Activated T-cell treated with anti-CD3 and anti-CD28 coated beads for 24 hours (primary cell): ENCODE data around the gene CCDC169.

ENCODE experiments used
- DNase-seq: peaks from one replicate; pipeline ENCODE4 v3.0.0-alpha.2; 2020; ENCODE audit warnings: low read depth

Gene CCDC169

GRCh38 chr13:36242761-36243160, 54.9 kb downstream of the CCDC169 start:
- DNase-seq: no peak

GRCh38 chr13:36231236-36231635, 66.4 kb downstream of the CCDC169 start:
- DNase-seq: no peak

- no peak for DNase-seq
Measured at GRCh38 chr13:36224730-36225129, 72.9 kb downstream of the CCDC169 start.

GRCh38 chr13:36219883-36220282, 77.7 kb downstream of the CCDC169 start:
- no peak for DNase-seq

- DNase-seq: no peak
Measured at GRCh38 chr13:36217456-36217855, 80.2 kb downstream of the CCDC169 start.

GRCh38 chr13:36214163-36214921, 83.3 kb downstream of the CCDC169 start, which contains the start of gene SOHLH2:
Gene SOHLH2 (minus strand): TSS chr13:36214556. CDS start chr13:36214526, 30 bp downstream.
- DNase-seq: no peak

- DNase-seq: no peak
Measured at GRCh38 chr13:36212789-36213188, 84.8 kb downstream of the CCDC169 start.

- DNase-seq: no peak
Measured at GRCh38 chr13:36211567-36211966, 86.0 kb downstream of the CCDC169 start.

GRCh38 chr13:36210738-36211137, 86.9 kb downstream of the CCDC169 start:
- DNase-seq: no peak

- no peak for DNase-seq
Measured at GRCh38 chr13:36207672-36208071, 89.9 kb downstream of the CCDC169 start.

GRCh38 chr13:36193151-36193855, 104.3 kb downstream of the CCDC169 start:
- DNase-seq: no peak

- no peak for DNase-seq
Measured at GRCh38 chr13:36192166-36192565, 105.4 kb downstream of the CCDC169 start.

GRCh38 chr13:36190771-36191170, 106.8 kb downstream of the CCDC169 start:
- no peak for DNase-seq

- DNase-seq: no peak
Measured at GRCh38 chr13:36188441-36188840, 109.2 kb downstream of the CCDC169 start.

GRCh38 chr13:36183901-36184300, 113.7 kb downstream of the CCDC169 start:
- no peak for DNase-seq
